ENCODE results near the gene SVBP.

DNA sequence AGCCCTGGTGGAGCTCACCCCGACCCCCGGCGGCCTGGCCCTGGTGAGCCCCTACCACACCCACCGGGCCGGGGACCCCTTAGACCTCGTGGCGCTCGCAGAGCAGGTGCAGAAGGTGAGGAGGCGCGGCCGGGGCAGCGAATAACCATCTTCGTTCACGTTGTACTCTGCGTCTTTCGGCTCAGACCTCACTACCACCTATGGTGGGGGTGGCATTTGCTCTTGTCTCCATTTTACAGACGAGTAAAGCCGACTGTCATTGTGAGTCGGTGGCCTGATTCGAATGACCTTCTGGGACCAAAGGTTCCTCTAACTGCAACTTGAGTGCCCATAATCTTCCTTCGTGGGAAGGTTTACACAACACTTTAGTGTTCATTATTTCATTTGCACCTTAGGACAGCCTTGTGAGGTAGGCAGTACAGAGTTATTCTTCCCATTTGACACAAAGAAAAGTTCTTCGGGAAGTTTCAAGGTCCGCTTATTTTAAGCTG is 49.6 kb downstream of the SVBP start:
- TF ChIP-seq, protein P1, sequence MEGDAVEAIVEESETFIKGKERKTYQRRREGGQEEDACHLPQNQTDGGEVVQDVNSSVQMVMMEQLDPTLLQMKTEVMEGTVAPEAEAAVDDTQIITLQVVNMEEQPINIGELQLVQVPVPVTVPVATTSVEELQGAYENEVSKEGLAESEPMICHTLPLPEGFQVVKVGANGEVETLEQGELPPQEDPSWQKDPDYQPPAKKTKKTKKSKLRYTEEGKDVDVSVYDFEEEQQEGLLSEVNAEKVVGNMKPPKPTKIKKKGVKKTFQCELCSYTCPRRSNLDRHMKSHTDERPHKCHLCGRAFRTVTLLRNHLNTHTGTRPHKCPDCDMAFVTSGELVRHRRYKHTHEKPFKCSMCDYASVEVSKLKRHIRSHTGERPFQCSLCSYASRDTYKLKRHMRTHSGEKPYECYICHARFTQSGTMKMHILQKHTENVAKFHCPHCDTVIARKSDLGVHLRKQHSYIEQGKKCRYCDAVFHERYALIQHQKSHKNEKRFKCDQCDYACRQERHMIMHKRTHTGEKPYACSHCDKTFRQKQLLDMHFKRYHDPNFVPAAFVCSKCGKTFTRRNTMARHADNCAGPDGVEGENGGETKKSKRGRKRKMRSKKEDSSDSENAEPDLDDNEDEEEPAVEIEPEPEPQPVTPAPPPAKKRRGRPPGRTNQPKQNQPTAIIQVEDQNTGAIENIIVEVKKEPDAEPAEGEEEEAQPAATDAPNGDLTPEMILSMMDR (IDR thresholded peaks at IDR 0.05; ENCODE audit: low read length): no peak
- no peak for TF ChIP-seq EZH2 (optimal IDR thresholded peaks at IDR 0.05; ENCODE audit: low read depth, low read length)

All from MM.1S (cell line).